ENCODE results near the gene BMP7. TPM values are rescaled to one million over a fixed set of nuclear protein-coding genes. Genes with fewer than 3 reads are reported as not detected.
"Not testable (repeated sequence)": the region's sequence is repeated elsewhere in the genome, so short reads cannot be mapped to it uniquely, and the experiment has no call there.

The BMP7 gene
- total RNA-seq, 1 donor from 2014 or later = not detected

DNA sequence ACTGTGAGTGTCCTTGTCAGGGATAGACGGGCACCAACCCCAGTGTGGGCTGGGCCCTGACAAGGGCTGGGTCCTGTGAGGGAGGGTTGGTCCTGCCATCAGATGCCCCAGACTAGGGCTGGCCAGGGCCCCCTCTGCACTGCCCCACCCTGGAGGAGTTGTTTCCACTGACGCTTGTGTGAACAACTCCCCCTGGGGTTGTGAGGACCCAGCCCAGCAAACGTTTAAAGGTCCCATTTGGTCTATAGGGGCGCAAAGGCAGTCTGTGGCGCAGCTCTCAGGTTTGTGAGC is 104.1 kb downstream of the BMP7 start:
- Mint-ChIP-seq H3K27me3 (ENCODE audit: low read depth) (no peaks in the 10 kb centered on the region), H3K27ac (no peak overlapping the region), H3K9me3 (no peaks in the 10 kb centered on the region), H3K36me3 (ENCODE audit: low read depth) (no peaks in the 10 kb centered on the region), H3K4me3 (ENCODE audit: low read depth) (no peak overlapping the region), H3K4me1 (ENCODE audit: low read depth) (no peaks in the 10 kb centered on the region)
- intact Hi-C loops (cut with micrococcal nuclease) = no loop called here
- DNase-seq (ENCODE audit: low spot score) = no peak

DNA sequence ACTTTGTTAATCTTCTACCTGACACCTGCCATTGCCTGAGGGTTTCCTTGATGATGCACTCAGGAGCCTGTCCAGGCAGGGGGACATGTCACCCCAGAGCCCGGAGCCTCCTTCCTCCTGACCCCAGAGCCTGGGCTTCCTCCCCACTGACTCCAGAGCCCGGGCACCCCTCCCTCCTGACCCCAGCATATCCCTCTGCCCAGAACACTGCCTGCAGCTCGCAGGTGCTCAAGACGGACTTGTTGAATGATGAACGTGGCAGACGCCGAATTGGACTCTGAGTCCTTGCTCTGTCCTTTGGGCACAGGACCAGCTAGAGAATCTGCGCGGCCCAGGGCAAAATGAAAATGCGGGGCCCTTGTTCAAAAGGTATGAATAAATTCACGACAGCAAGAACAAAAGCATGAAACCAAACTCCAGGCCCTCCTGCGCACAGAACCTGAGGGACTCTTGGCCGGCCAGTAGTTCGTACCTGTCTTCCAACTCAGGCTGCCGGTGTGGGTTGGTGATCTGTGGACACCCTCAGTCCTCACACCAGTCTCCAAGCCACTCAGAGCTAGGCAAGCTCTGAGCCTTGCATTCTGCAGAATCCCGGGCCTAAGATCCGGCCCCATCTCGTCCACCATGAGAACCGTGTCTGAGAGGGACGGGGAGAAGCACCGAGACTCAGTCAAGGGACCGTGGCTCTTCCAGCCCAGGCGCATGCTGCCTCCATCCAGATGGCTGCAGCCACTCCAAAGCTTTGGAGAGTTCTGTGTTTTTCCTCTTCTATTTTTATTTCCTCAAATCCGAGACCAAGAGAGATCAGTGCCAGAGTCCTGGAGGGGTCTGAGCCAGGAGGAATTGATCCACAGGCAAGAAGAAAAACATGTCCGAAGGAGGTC is 104.7 kb downstream of the BMP7 start:
- Mint-ChIP-seq H3K9me3 (no peaks in the 10 kb centered on the region), H3K27me3 (ENCODE audit: low read depth) (no peaks in the 10 kb centered on the region), H3K27ac (no peak overlapping the region), H3K4me3 (ENCODE audit: low read depth) (no peak overlapping the region), H3K4me1 (ENCODE audit: low read depth) (no peaks in the 10 kb centered on the region), H3K36me3 (ENCODE audit: low read depth) (no peaks in the 10 kb centered on the region)
- DNase-seq (ENCODE audit: low spot score) = no peak
- intact Hi-C loops (cut with micrococcal nuclease) = no loop called here

DNA sequence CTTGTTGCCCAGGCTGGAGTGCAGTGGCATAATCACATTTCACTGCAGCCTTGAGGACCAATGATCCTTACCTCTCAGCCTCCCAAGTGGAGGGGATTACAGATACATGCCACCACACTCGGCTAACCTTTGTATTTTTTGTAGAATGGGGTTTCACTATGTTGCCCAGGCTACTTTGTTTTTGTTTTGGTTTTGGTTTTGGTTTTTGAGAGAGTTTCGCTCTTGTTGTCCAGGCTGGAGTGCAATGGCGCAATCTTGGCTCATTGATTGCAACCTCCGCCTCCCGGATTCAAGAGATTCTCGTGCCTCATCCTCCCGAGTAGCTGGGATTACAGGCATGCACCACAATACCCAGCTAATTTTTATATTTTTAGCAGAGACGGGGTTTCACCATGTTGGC is 105.5 kb downstream of the BMP7 start:
- DNase-seq (ENCODE audit: low spot score) = no peak
- H3K4me1 Mint-ChIP-seq (ENCODE audit: low read depth) = no peaks in the 10 kb centered on the region
- no peak overlapping the region for H3K4me3 Mint-ChIP-seq (ENCODE audit: low read depth)
- H3K27me3 Mint-ChIP-seq (ENCODE audit: low read depth) = no peaks in the 10 kb centered on the region
- intact Hi-C loops (cut with micrococcal nuclease) = no loop called here
- H3K36me3 Mint-ChIP-seq (ENCODE audit: low read depth) = no peaks in the 10 kb centered on the region
- H3K9me3 Mint-ChIP-seq = no peaks in the 10 kb centered on the region
- no peak overlapping the region for H3K27ac Mint-ChIP-seq

DNA sequence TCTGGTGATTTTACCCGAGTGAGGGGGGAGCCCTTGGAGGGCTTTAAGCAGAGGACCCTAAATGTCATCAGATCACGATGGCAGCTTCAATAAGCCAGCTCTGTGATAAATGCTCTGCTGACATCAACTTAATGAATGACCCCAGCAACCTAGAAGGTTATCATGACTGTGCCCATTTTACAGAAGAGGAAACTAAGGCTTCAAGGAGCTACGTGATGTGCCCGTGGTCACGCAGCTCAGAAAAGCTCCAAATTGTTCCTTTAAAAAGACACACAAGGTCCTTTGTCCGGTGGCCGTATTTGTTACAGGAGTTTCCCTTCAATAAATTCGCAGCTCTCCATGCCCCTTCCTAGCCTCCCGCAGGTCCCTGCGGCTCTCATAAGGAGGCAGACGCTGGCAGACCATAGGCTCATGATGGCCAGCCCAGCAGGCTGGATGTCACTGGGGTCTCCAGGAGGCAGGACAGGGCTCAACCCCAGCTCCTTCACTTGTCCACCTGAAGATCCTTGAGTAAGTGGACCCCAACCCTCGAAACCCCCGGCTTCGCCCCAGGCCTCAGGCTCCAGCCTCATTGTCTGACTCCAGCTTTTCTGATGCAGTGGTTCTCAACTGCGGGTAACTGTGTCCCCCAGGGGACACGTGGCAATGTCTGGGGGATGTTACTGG is 106.4 kb downstream of the BMP7 start:
- H3K4me3 Mint-ChIP-seq (ENCODE audit: low read depth) = no peak overlapping the region
- H3K4me1 Mint-ChIP-seq (ENCODE audit: low read depth) = no peaks in the 10 kb centered on the region
- H3K36me3 Mint-ChIP-seq (ENCODE audit: low read depth) = no peaks in the 10 kb centered on the region
- intact Hi-C loops (cut with micrococcal nuclease) = no loop called here
- no peaks in the 10 kb centered on the region for H3K27me3 Mint-ChIP-seq (ENCODE audit: low read depth)
- no peaks in the 10 kb centered on the region for H3K9me3 Mint-ChIP-seq
- DNase-seq (ENCODE audit: low spot score) = no peak
- H3K27ac Mint-ChIP-seq = no peak overlapping the region

DNA sequence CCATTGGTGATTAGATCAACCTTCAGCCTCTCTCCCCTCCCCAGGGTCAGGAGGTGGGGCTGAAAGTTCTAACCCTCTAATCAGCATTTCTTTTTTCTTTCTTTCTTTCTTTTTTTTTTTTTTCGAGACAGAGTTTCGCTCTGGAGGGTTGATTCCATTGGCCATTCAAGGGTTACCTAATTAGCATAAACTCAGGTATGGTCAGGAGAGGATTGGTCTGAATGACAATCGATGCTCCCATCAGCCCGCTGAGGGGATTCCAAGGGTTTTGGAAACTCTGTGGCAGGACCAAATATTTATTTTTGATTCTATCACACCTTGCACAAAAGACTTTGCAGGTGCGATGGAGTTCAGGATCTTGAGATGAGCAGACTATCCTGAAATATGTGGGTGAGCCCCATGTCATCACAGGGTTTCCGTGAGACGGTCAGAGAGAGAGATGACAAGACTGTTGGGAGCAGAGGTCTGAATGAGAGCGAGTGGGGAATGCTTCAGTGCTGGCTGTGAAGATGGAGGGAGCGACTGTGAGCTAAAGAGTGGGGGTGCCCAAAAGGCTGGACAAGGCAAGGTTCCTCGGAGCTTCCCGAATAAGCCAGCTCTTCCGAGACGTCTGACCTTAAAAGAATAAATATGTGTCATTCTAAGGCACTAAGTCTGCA is 107.1 kb downstream of the BMP7 start:
- Mint-ChIP-seq H3K9me3 (no peaks in the 10 kb centered on the region), H3K27me3 (ENCODE audit: low read depth) (no peaks in the 10 kb centered on the region), H3K4me1 (ENCODE audit: low read depth) (no peaks in the 10 kb centered on the region), H3K4me3 (ENCODE audit: low read depth) (no peak overlapping the region), H3K36me3 (ENCODE audit: low read depth) (no peaks in the 10 kb centered on the region), H3K27ac (no peak overlapping the region)
- intact Hi-C loops (cut with micrococcal nuclease) = no loop called here
- no peak for DNase-seq (ENCODE audit: low spot score)

DNA sequence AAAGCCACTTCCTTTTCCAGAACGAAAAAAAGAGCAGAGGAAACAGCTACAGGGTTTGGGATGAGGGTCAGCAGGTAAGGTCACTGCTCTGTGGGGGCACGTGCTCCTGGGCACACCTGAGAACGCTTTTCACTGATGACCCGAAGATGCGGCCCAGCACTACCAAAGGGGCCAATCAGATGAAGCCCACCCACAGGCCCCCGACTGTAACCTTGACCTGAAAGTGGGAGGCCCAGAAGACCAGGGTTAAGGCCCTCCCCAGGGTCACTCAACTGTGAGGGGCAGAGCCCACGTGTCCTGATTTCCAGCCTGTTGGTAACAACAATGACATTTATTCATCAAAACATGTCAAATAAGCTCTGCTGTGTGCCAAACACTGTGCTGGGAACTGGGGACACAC is 108.0 kb downstream of the BMP7 start:
- no peaks in the 10 kb centered on the region for H3K4me1 Mint-ChIP-seq (ENCODE audit: low read depth)
- H3K27ac Mint-ChIP-seq = no peak overlapping the region
- no peaks in the 10 kb centered on the region for H3K27me3 Mint-ChIP-seq (ENCODE audit: low read depth)
- no peaks in the 10 kb centered on the region for H3K36me3 Mint-ChIP-seq (ENCODE audit: low read depth)
- H3K9me3 Mint-ChIP-seq = no peaks in the 10 kb centered on the region
- H3K4me3 Mint-ChIP-seq (ENCODE audit: low read depth) = no peak overlapping the region
- intact Hi-C loops (cut with micrococcal nuclease) = no loop called here
- no peak for DNase-seq (ENCODE audit: low spot score)

DNA sequence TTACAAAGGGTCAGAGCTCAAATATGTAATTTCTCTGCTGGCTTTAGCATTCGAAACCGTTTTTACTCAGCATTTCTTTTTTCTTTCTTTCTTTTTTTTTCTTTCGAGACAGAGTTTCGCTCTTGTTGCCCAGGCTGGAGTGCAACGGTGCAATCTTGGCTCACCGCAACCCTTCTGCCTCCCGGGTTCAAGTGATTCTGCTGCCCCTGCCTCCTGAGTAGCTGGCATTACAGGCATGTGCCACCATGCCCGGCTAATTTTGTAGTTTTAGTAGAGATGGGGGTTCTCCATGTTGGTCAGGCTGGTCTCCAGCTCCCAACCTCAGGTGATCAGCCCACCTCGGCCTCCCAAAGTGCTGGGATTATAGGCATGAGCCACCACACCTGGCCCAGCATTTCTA is 108.7 kb downstream of the BMP7 start:
- H3K27me3 Mint-ChIP-seq (ENCODE audit: low read depth); H3K4me1 Mint-ChIP-seq (ENCODE audit: low read depth); H3K27ac Mint-ChIP-seq; H3K36me3 Mint-ChIP-seq (ENCODE audit: low read depth); H3K4me3 Mint-ChIP-seq (ENCODE audit: low read depth); intact Hi-C loops (cut with micrococcal nuclease); DNase-seq (ENCODE audit: low spot score); H3K9me3 Mint-ChIP-seq: not testable (repeated sequence)

DNA sequence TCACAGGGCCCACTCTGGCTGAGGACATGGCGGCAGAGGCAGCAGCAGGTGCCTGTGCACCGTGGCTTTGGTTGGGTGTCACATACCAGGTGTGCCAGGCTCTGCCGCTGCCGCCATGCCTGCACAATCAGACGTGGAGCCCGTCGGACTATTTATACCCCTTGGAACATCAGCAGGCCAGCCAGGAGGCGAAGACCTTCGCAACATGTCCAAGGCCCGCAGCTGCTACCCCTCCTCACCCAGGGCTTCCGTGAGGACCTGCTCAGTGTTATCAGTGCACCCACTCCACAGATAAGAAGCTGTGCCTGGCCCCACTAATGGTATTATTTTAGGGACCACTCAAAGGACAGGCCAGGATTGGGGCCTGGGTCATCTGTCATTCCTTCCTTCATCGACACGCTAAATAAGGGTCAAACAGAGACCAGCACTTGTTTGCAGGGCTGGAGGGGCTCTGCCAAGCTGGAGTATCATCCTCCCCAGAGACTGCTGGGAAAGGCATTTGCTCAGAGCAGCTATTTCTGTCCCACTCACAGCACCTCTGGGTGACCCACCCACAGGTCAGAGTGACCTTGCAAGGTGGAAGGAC is 109.2 kb downstream of the BMP7 start:
- H3K4me3 Mint-ChIP-seq (ENCODE audit: low read depth) = no peak overlapping the region
- no peaks in the 10 kb centered on the region for H3K27me3 Mint-ChIP-seq (ENCODE audit: low read depth)
- intact Hi-C loops (cut with micrococcal nuclease) = no loop called here
- no peaks in the 10 kb centered on the region for H3K4me1 Mint-ChIP-seq (ENCODE audit: low read depth)
- H3K36me3 Mint-ChIP-seq (ENCODE audit: low read depth) = no peaks in the 10 kb centered on the region
- no peak for DNase-seq (ENCODE audit: low spot score)
- no peak overlapping the region for H3K27ac Mint-ChIP-seq
- no peaks in the 10 kb centered on the region for H3K9me3 Mint-ChIP-seq

DNA sequence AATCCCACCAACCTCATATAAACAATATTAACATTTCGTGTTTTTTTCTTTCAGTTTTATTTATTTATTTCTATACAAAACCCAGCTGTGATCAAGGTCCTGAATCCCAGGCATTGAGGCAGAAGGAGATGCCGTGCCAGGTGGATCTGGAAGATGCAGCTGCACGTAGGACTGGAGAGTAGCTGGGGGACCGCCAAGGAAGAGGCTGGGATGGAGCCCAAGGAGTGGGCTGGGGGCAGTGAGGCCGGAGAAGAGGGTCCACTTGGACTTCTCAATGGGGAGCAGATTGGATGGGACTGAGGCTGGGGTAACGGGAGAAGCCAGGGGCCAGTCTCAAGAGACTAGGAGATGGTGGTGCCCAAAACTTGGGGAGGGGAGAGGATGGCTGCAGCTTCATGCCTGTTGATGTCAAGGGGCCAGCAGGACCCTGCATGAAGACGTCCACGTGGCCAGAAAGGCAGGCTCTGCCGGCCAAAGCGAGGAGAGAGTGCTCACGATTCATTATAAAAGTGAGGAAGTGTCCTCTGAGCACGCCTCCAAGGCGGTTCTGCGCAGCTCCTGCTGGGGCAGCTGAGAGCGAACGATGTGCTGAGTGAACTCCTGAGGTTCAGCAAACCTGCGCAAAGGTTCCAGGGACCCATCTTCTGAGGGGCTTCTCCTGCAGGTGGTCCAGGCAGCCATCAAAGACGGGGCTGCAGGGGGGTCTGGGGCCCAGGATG is 110.3 kb downstream of the BMP7 start:
- no peak overlapping the region for H3K4me3 Mint-ChIP-seq (ENCODE audit: low read depth)
- peaks cover 3% of the 10 kb centered on the region for H3K9me3 Mint-ChIP-seq
- H3K27ac Mint-ChIP-seq = no peak overlapping the region
- intact Hi-C loops (cut with micrococcal nuclease) = no loop called here
- H3K27me3 Mint-ChIP-seq (ENCODE audit: low read depth) = no peaks in the 10 kb centered on the region
- H3K4me1 Mint-ChIP-seq (ENCODE audit: low read depth) = no peaks in the 10 kb centered on the region
- DNase-seq (ENCODE audit: low spot score) = no peak
- no peaks in the 10 kb centered on the region for H3K36me3 Mint-ChIP-seq (ENCODE audit: low read depth)

DNA sequence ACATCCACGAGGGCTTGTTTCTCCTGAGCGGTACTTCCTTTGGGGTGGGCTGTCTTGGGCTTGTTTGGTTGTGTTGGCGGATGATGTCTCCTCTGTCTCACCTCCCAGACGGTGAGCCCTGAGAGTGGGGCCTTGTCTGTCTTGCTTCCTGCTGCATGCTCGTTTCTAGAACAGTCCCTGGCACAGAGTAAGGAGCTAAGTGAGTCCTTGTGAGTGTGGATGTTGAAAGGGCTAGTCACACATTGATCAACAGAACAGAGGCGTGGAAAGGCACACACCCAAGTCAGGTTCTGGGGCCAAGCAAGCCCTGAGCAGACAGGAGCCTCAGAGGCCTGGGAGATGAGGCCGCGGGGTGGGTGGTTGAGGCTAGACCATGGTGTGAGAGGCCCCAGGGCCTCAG is 111.0 kb downstream of the BMP7 start:
- no peak overlapping the region for H3K4me3 Mint-ChIP-seq (ENCODE audit: low read depth)
- intact Hi-C loops (cut with micrococcal nuclease) = no loop called here
- H3K9me3 Mint-ChIP-seq = peaks cover 3% of the 10 kb centered on the region
- H3K4me1 Mint-ChIP-seq (ENCODE audit: low read depth) = no peaks in the 10 kb centered on the region
- H3K27me3 Mint-ChIP-seq (ENCODE audit: low read depth) = no peaks in the 10 kb centered on the region
- no peak overlapping the region for H3K27ac Mint-ChIP-seq
- no peaks in the 10 kb centered on the region for H3K36me3 Mint-ChIP-seq (ENCODE audit: low read depth)
- no peak for DNase-seq (ENCODE audit: low spot score)

DNA sequence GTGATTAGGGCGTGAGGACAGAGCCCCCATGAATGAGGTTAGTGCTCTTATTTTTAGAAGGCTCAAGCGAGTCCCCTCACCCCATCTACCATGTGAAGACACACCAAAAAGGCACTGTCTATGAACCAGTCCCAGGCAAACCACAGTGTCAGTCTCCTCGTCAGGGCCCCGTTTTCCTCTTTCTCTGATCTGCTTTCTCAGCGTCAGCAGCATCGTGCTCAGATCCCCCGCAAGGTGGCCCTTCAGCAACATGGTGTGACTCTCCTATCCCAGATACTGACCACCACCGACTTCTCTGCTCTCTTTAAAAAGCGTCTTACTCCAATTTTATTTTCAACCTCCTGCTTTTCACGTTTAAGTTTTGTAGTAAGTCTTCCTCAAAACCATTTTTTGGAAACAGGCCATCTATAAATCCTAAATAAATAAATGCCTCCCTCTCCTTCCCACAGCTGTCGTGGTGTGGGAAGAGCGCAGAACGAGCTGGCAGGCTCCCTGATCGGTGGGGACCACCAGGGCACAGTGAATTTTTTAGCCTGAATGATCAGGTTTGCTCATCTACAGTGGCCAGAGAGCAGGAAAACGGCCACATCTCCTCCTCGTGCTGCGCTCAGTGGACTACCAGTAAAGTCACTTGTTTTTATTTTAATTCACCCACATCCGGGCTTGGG is 113.1 kb downstream of the BMP7 start:
- intact Hi-C loops (cut with micrococcal nuclease) = no loop called here
- DNase-seq (ENCODE audit: low spot score) = no peak
- Mint-ChIP-seq H3K27ac (no peak overlapping the region), H3K36me3 (ENCODE audit: low read depth) (no peaks in the 10 kb centered on the region), H3K9me3 (peaks cover 3% of the 10 kb centered on the region), H3K4me1 (ENCODE audit: low read depth) (no peaks in the 10 kb centered on the region), H3K27me3 (ENCODE audit: low read depth) (peaks cover 4% of the 10 kb centered on the region), H3K4me3 (ENCODE audit: low read depth) (no peak overlapping the region)

DNA sequence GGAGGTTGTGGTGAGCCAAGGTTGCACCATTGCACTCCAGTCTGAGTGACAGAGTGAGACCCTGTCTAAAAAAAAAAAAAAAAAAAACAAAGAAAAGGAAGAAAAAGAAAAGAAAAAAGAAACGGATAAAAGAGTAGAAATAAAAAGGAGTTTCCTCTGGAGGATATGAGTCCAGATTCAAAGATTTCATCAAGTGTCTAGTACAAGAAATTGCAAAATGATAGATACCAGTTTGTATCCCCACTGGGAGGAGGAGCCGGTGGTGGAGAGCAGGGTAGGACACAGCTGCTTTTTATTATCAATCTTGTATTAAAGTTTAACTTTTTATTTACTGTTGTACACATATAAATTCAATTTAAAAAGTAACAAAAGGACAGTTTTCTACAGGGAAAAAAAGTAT is 113.9 kb downstream of the BMP7 start:
- Mint-ChIP-seq H3K9me3 (peaks cover 3% of the 10 kb centered on the region), H3K27me3 (ENCODE audit: low read depth) (peaks cover 4% of the 10 kb centered on the region), H3K27ac (no peak overlapping the region), H3K36me3 (ENCODE audit: low read depth) (no peaks in the 10 kb centered on the region), H3K4me1 (ENCODE audit: low read depth) (no peaks in the 10 kb centered on the region), H3K4me3 (ENCODE audit: low read depth) (no peak overlapping the region)
- DNase-seq (ENCODE audit: low spot score) = no peak
- intact Hi-C loops (cut with micrococcal nuclease) = no loop called here

Data from activated T-helper 2 cell treated with anti-CD3 and anti-CD28 coated beads, Interferon-gamma antibody, Interleukin-2, Interleukin-4, amounts not matched to agents 10 μg/mL and 5 μg/mL and 100 μg/mL, durations not matched to agents 14 hours and 24 hours and 36 hours (primary cell).